Adrenal gland (tissue), 5 donors: ENCODE data around the gene LSM10.

Source experiments
- CTCF ChIP-seq, 6 experiments: fragments of 450-650 bp in 4 of 6; fragments of 200-600 bp in 2 of 6; sonication (generic) in 1 of 6; IDR thresholded peaks; 1 replicate in 5 of 6; 2 replicates in 1 of 6; pipeline versions ENCODE4 v1.5.1 to v1.8.0; 2016 to 2021; ENCODE audit warnings: antibody characterized with exemption in 6 of 6, mild to moderate bottlenecking in 2 of 6, moderate library complexity in 1 of 6
- POLR2A ChIP-seq, 2 donors: fragments of 450-650 bp; IDR thresholded peaks; one replicate each; pipeline ENCODE4 v1.6.1; 2017; ENCODE audit warnings: antibody characterized with exemption in 2 of 2, mild to moderate bottlenecking in 2 of 2, moderate library complexity in 1 of 2
- donor health status: DM: no; HTN: no; CAD: no.

- TF ChIP-seq CTCF (IDR thresholded peaks at IDR 0.05) (no peak), POLR2A (IDR thresholded peaks at IDR 0.05) (no peak)
Measured at GRCh38 chr1:36397083-36397377, 678 bp downstream of the LSM10 start.
